ENCODE measurements around the gene C2. TPM values are rescaled to one million over a fixed set of nuclear protein-coding genes. Genes with fewer than 3 reads are reported as not detected.
"Not testable (repeated sequence)": the region's sequence is repeated elsewhere in the genome, so short reads cannot be mapped to it uniquely, and the experiment has no call there.

C2 gene
- polyA plus RNA-seq, 4 donors, result 3.1 to 4.1 (median 3.7) TPM

- DNase-seq (ENCODE audit: low read depth in 4 of 4, low spot score in 2 of 4), result no peak
These were observed 45.3 kb downstream of the C2 start for GRCh38 chr6:31972709-31973350.

DNA sequence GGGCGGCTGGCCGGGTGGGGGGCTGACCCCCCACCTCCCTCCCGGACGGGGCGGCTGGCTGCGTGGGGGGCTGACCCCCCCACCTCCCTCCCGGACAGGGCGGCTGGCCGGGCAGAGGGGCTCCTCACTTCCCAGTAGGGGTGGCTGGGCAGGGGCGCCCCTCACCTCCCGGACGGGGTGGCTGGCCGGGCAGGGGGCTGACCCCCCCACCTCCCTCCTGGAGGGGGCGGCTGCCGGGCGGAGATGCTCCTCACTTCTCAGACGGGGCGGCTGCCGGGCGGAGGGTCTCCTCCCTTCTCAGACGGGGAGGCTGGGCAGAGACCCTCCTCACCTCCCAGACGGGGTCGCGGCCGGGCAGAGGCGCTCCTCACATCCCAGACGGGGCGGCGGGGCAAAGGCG is 48.5 kb downstream of the C2 start:
- DNase-seq (ENCODE audit: low read depth in 4 of 4, low spot score in 2 of 4), result not testable (repeated sequence)

- no peak for DNase-seq (ENCODE audit: low read depth in 4 of 4, low spot score in 2 of 4)
These were observed 50.4 kb downstream of the C2 start for GRCh38 chr6:31977816-31978431.

- no peak for DNase-seq (ENCODE audit: low read depth in 4 of 4, low spot score in 2 of 4)
These were observed 51.3 kb downstream of the C2 start for GRCh38 chr6:31978831-31979230.

DNA sequence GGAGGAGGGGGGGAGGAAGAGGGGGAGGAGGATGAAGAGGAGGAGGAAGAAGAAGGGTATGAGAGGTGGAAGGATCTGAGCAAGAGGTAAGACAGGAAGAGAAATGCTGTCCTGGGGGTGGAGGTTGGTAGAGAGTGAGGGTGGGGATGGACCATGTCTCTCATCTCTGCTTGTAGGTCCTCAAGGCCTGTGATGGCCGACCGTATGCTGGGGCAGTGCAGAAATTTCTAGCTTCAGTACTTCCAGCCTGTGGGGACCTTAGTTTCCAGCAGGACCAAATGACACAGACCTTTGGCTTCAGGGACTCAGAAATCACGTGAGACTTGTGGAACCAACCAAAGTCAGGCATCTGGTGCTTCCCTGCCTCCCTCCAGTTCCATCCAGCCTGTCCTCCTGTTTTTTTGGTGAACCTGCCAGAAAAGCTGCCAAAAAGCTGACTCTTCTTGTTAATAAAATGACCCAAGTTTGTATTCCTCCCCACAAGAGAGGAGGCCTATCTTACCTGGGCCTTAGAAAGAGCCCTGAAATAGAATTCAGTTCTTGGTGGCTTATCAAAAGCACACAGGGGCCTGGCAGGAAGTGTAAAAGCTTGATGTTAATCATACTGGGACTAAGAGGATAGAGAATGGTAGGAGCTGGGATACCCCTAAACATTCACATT is 51.9 kb downstream of the C2 start:
- DNase-seq (ENCODE audit: low read depth in 4 of 4, low spot score in 2 of 4), result no peak

- not testable (repeated sequence) for DNase-seq (ENCODE audit: low read depth in 4 of 4, low spot score in 2 of 4)
These were observed 52.8 kb downstream of the C2 start for GRCh38 chr6:31980195-31980876.

- DNase-seq (ENCODE audit: low read depth in 4 of 4, low spot score in 2 of 4), result not testable (repeated sequence)
These were observed 53.5 kb downstream of the C2 start for GRCh38 chr6:31980998-31981397.

DNA sequence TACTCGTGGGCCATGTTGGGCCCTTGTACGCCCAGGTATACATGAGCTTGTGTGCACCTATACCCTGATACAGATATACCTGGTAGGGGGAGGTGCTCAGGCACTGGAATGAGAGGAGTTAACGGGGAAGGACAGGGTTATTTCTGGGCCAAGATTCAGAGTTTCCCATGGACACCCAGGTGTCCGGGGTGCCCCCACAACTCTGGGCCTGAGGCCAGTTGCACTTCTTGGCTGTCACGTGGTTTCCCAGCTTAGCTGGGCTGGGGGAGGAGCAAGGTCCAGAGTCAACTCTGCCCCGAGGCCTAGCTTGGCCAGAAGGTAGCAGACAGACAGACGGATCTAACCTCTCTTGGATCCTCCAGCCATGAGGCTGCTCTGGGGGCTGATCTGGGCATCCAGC is 54.2 kb downstream of the C2 start, which contains the start of gene C4A:
Gene C4A, plus strand, starts transcription at position 314 of the 400 bp plus-strand sequence. Its CDS starts 51 bp downstream, at position 365.
- DNase-seq (ENCODE audit: low read depth in 4 of 4, low spot score in 2 of 4), result not testable (repeated sequence)

DNA sequence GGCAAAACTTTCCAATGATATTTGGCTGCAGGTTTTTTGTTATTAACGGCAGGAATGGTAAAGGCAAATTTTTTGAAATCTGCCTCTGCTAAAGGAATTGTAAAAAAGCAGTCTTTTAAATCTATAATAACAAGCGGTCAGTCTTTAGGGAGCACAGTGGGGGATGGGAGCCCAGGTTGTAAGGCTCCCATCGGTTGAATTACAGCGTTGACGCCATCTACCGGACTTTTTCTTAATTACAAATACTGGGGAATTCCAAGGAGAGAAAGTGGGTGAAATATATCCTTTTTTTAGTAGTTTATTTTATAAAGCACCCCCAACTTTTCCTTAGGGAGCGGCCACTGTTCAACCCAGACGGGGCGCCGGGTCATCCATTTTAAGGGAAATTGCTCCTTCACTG is 61.8 kb downstream of the C2 start:
- not testable (repeated sequence) for DNase-seq (ENCODE audit: low read depth in 4 of 4, low spot score in 2 of 4)

DNA sequence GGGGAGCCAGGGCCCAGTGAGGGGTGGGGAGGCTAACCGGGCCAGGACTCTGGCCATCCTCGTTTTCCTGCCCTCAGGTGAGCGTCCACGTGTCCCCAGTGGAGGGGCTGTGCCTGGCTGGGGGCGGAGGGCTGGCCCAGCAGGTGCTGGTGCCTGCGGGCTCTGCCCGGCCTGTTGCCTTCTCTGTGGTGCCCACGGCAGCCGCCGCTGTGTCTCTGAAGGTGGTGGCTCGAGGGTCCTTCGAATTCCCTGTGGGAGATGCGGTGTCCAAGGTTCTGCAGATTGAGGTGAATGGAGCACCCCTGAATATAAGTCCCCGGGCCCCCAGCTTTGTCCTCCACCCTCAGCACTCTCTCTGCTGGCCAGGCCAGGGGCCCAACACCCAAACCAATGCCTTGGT is 66.9 kb downstream of the C2 start:
- not testable (repeated sequence) for DNase-seq (ENCODE audit: low read depth in 4 of 4, low spot score in 2 of 4)

Other genes starting within 250 kb of the C2 start
- gene LY6G5C, start 246.7 kb upstream of the C2 start, polyA plus RNA-seq (ENCODE audit: insufficient read length in 4 of 4), result 1 to 10 TPM; 2.4 to 5.6 (median 3.0) TPM
- 10 to 100 TPM; 54.3 to 74.8 (median 61.5) TPM for gene ABHD16A, start 224.4 kb upstream of the C2 start, polyA plus RNA-seq (ENCODE audit: insufficient read length in 4 of 4)
- gene LY6G6F, start 220.9 kb upstream of the C2 start, polyA plus RNA-seq (ENCODE audit: insufficient read length in 4 of 4), result under 1 TPM; 0.21 to 0.81 (median 0.57) TPM
- under 1 TPM in 1 of 4 donors, not detected in 3; 0.65 TPM for gene LY6G6D, start 212.4 kb upstream of the C2 start, polyA plus RNA-seq (ENCODE audit: insufficient read length in 4 of 4)
- gene LY6G6C, start 206.0 kb upstream of the C2 start, polyA plus RNA-seq (ENCODE audit: insufficient read length in 4 of 4), result 1 to 10 TPM in 1 of 4 donors, under 1 TPM in 2, not detected in 1; 0.32 to 1.4 (median 0.47) TPM
- 1 to 10 TPM in 3 of 4 donors, under 1 TPM in 1; 0.72 to 2.4 (median 1.5) TPM for gene MPIG6B, start 204.3 kb upstream of the C2 start, polyA plus RNA-seq (ENCODE audit: insufficient read length in 4 of 4)
- gene DDAH2, start 198.4 kb upstream of the C2 start, polyA plus RNA-seq (ENCODE audit: insufficient read length in 4 of 4), result 100 to 1,000 TPM; 163 to 243 (median 200) TPM
- gene CLIC1, start 191.2 kb upstream of the C2 start, polyA plus RNA-seq (ENCODE audit: insufficient read length in 4 of 4), result 100 to 1,000 TPM; 251 to 323 (median 297) TPM
- 10 to 100 TPM; 13.1 to 58.4 (median 30.9) TPM for gene MSH5, start 187.7 kb upstream of the C2 start, polyA plus RNA-seq (ENCODE audit: insufficient read length in 4 of 4)
- 10 to 100 TPM in 2 of 4 donors, 1 to 10 TPM in 2; 4.2 to 12.9 (median 7.3) TPM for gene SAPCD1, start 165.1 kb upstream of the C2 start, polyA plus RNA-seq (ENCODE audit: insufficient read length in 4 of 4)
- 10 to 100 TPM in 2 of 4 donors, 1 to 10 TPM in 2; 8.1 to 10.7 (median 9.6) TPM for gene VWA7, start 150.4 kb upstream of the C2 start, polyA plus RNA-seq (ENCODE audit: insufficient read length in 4 of 4)
- gene VARS1, start 132.0 kb upstream of the C2 start, polyA plus RNA-seq (ENCODE audit: insufficient read length in 4 of 4), result 10 to 100 TPM; 51.9 to 64.8 (median 55.2) TPM
- 10 to 100 TPM; 80.4 to 88.0 (median 84.9) TPM for gene LSM2, start 120.8 kb upstream of the C2 start, polyA plus RNA-seq (ENCODE audit: insufficient read length in 4 of 4)
- gene HSPA1L, start 112.4 kb upstream of the C2 start, polyA plus RNA-seq (ENCODE audit: insufficient read length in 4 of 4), result 1 to 10 TPM; 3.6 to 4.2 (median 3.8) TPM
- gene HSPA1A, start 112.2 kb upstream of the C2 start, polyA plus RNA-seq (ENCODE audit: insufficient read length in 4 of 4), result 100 to 1,000 TPM in 3 of 4 donors, 10 to 100 TPM in 1; 92.5 to 123 (median 116) TPM
- 100 to 1,000 TPM; 128 to 169 (median 155) TPM for gene HSPA1B, start 100.0 kb upstream of the C2 start, polyA plus RNA-seq (ENCODE audit: insufficient read length in 4 of 4)
- 10 to 100 TPM; 72.1 to 78.2 (median 75.1) TPM for gene NEU1, start 64.9 kb upstream of the C2 start, polyA plus RNA-seq (ENCODE audit: insufficient read length in 4 of 4)
- 10 to 100 TPM; 37.2 to 57.4 (median 46.1) TPM for gene SLC44A4, start 48.7 kb upstream of the C2 start, polyA plus RNA-seq (ENCODE audit: insufficient read length in 4 of 4)
- gene EHMT2, start 30.0 kb upstream of the C2 start, polyA plus RNA-seq (ENCODE audit: insufficient read length in 4 of 4), result 100 to 1,000 TPM in 1 of 4 donors, 10 to 100 TPM in 3; 65.6 to 111 (median 86.8) TPM
- 10 to 100 TPM; 22.4 to 35.3 (median 26.9) TPM for gene ZBTB12, start 25.6 kb upstream of the C2 start, polyA plus RNA-seq (ENCODE audit: insufficient read length in 4 of 4)
- 10 to 100 TPM in 1 of 4 donors, 1 to 10 TPM in 3; 6.5 to 22.2 (median 7.1) TPM for gene CFB, start 18.4 kb downstream of the C2 start, polyA plus RNA-seq (ENCODE audit: insufficient read length in 4 of 4)
- 100 to 1,000 TPM in 1 of 4 donors, 10 to 100 TPM in 3; 88.5 to 105 (median 91.7) TPM for gene NELFE, start 31.3 kb downstream of the C2 start, polyA plus RNA-seq (ENCODE audit: insufficient read length in 4 of 4)
- 10 to 100 TPM; 36.4 to 56.9 (median 45.8) TPM for gene SKIC2, start 31.5 kb downstream of the C2 start, polyA plus RNA-seq (ENCODE audit: insufficient read length in 4 of 4)
- 10 to 100 TPM; 22.9 to 42.2 (median 32.9) TPM for gene DXO, start 44.4 kb downstream of the C2 start, polyA plus RNA-seq (ENCODE audit: insufficient read length in 4 of 4)
- 10 to 100 TPM; 11.9 to 24.1 (median 15.8) TPM for gene C4A, start 54.3 kb downstream of the C2 start, polyA plus RNA-seq (ENCODE audit: insufficient read length in 4 of 4)
- gene C4B, start 87.1 kb downstream of the C2 start, polyA plus RNA-seq (ENCODE audit: insufficient read length in 4 of 4), result 10 to 100 TPM; 10.7 to 24.8 (median 17.0) TPM
- 1 to 10 TPM in 2 of 4 donors, under 1 TPM in 2; 0.61 to 1.4 (median 1.1) TPM for gene CYP21A2, start 110.7 kb downstream of the C2 start, polyA plus RNA-seq (ENCODE audit: insufficient read length in 4 of 4)
- 1 to 10 TPM; 2.7 to 4.9 (median 4.9) TPM for gene TNXB, start 181.6 kb downstream of the C2 start, polyA plus RNA-seq (ENCODE audit: insufficient read length in 4 of 4)
- gene ATF6B, start 200.5 kb downstream of the C2 start, polyA plus RNA-seq (ENCODE audit: insufficient read length in 4 of 4), result 100 to 1,000 TPM in 1 of 4 donors, 10 to 100 TPM in 3; 88.4 to 123 (median 95.4) TPM
- 1 to 10 TPM; 6.3 to 9.6 (median 7.7) TPM for gene FKBPL, start 202.6 kb downstream of the C2 start, polyA plus RNA-seq (ENCODE audit: insufficient read length in 4 of 4)
- 1 to 10 TPM; 2.2 to 4.4 (median 3.1) TPM for gene PRRT1, start 224.2 kb downstream of the C2 start, polyA plus RNA-seq (ENCODE audit: insufficient read length in 4 of 4)
- gene PPT2, start 226.4 kb downstream of the C2 start, polyA plus RNA-seq (ENCODE audit: insufficient read length in 4 of 4), result 10 to 100 TPM; 27.9 to 50.9 (median 36.7) TPM
- 10 to 100 TPM; 12.0 to 46.0 (median 32.2) TPM for gene EGFL8, start 236.9 kb downstream of the C2 start, polyA plus RNA-seq (ENCODE audit: insufficient read length in 4 of 4)
- gene AGPAT1, start 248.4 kb downstream of the C2 start, polyA plus RNA-seq (ENCODE audit: insufficient read length in 4 of 4), result 100 to 1,000 TPM in 3 of 4 donors, 10 to 100 TPM in 1; 93.4 to 114 (median 104) TPM